Breast epithelium (tissue), 4 donors: Measurements from ENCODE around the gene ZNF831. TPM values are rescaled to one million over a fixed set of nuclear protein-coding genes. Genes with fewer than 3 reads are reported as not detected.

Experiments used
- DNase-seq, 2 donors: peaks; one replicate each; pipeline ENCODE4 v3.0.0-alpha.2; 2019; ENCODE audit warnings: low spot score in 2 of 2
- H3K27ac ChIP-seq, 2 donors: fragments of 200-600 bp; sonication (generic) in 1 of 2; one replicate each; pipeline ENCODE4 v1.5.1; 2016 to 2019; ENCODE audit warnings: mild to moderate bottlenecking in 1 of 2
- H3K27me3 ChIP-seq, 2 donors: fragments of 200-600 bp; sonication (generic) in 1 of 2; one replicate each; pipeline versions ENCODE4 v1.5.1 to v1.6.0; 2017 to 2019; ENCODE audit warnings: control low read depth in 1 of 2, mild to moderate bottlenecking in 1 of 2
- H3K36me3 ChIP-seq: fragments of 200-600 bp; one replicate; pipeline ENCODE4 v1.5.1; 2019
- H3K4me1 ChIP-seq, 2 donors: fragments of 200-600 bp; sonication (generic); one replicate each; pipeline ENCODE4 v1.5.1; 2016 to 2019; ENCODE audit warnings: control low read depth in 1 of 2
- H3K4me3 ChIP-seq, 3 donors: fragments of 200-600 bp; sonication (generic); 1 replicate in 2 of 3; 2 replicates in 1 of 3; pipeline ENCODE4 v1.5.1; 2016 to 2019; ENCODE audit warnings: mild to moderate bottlenecking in 3 of 3, moderate library complexity in 2 of 3
- H3K9me3 ChIP-seq, 2 donors: fragments of 200-600 bp; sonication (generic) in 1 of 2; one replicate each; pipeline ENCODE4 v1.5.1; 2016 to 2019; ENCODE audit warnings: control low read depth in 1 of 2
- CTCF ChIP-seq, 3 donors: fragments of 450-650 bp; IDR thresholded peaks; one replicate each; pipeline ENCODE4 v1.5.1; 2016 to 2017; ENCODE audit warnings: antibody characterized with exemption in 3 of 3, mild to moderate bottlenecking in 3 of 3, moderate library complexity in 3 of 3
- POLR2A ChIP-seq: fragments of 450-650 bp; IDR thresholded peaks from one replicate; pipeline ENCODE4 v1.6.1; 2016; ENCODE audit warnings: antibody characterized with exemption, mild to moderate bottlenecking, moderate library complexity
- POLR2AphosphoS5 ChIP-seq, 3 donors: sonication (generic); formaldehyde crosslinking; IDR thresholded peaks; one replicate each; pipeline ENCODE4 v1.6.1; 2017; ENCODE audit warnings: antibody characterized with exemption in 3 of 3
- intact Hi-C: fragments of 100-400 bp; cut with DNase I; formaldehyde crosslinking; loops from one replicate; pipeline ENCODE4 v1.15.1; 2023; ENCODE audit warnings: low total_unique reads
- total RNA-seq, 3 donors: library from RNA; depleted of rRNA; stranded (reverse); fragments of >200 nt; gene quantifications; one replicate each; pipeline ENCODE4 v1.1.0, GENCODE V29; 2016

Gene ZNF831
- total RNA-seq, 3 donors from 2014 or later: 0.48 to 1.6 (median 1.2) TPM

- intact Hi-C loops: no loop called here
Measured at GRCh38 chr20:59124296-59125029, 39.2 kb upstream of the ZNF831 start.

GRCh38 chr20:59125332-59125731, 38.3 kb upstream of the ZNF831 start:
- no peaks in the 10 kb centered on the region for H3K36me3 ChIP-seq
- H3K9me3 ChIP-seq: no peaks in the 10 kb centered on the region
- no peaks in the 10 kb centered on the region for H3K4me1 ChIP-seq
- DNase-seq: no peak
- TF ChIP-seq POLR2AphosphoS5 (IDR thresholded peaks at IDR 0.05) (no peak), POLR2A (no peak), CTCF (IDR thresholded peaks at IDR 0.05) (no peak)
- intact Hi-C loops: no loop called here
- no peaks in the 10 kb centered on the region for H3K27me3 ChIP-seq
- no peak overlapping the region for H3K27ac ChIP-seq
- H3K4me3 ChIP-seq: no peak overlapping the region

More at GRCh38 chr20:59124296-59125029, 39.2 kb upstream of the ZNF831 start:
- Histone ChIP-seq H3K27me3 (no peaks in the 10 kb centered on the region), H3K4me1 (no peaks in the 10 kb centered on the region), H3K9me3 (no peaks in the 10 kb centered on the region), H3K27ac (no peak overlapping the region), H3K4me3 (no peak overlapping the region), H3K36me3 (no peaks in the 10 kb centered on the region)
- no peak for DNase-seq
- no peak for TF ChIP-seq POLR2A
- no peak for TF ChIP-seq CTCF (IDR thresholded peaks at IDR 0.05)
- TF ChIP-seq POLR2AphosphoS5 (IDR thresholded peaks at IDR 0.05): no peak

- Histone ChIP-seq H3K4me3 (no peak overlapping the region), H3K36me3 (no peaks in the 10 kb centered on the region), H3K27ac (no peak overlapping the region), H3K4me1 (no peaks in the 10 kb centered on the region), H3K27me3 (no peaks in the 10 kb centered on the region), H3K9me3 (no peaks in the 10 kb centered on the region)
- DNase-seq: no peak
- intact Hi-C loops: no loop called here
- no peak for TF ChIP-seq POLR2A
- no peak for TF ChIP-seq CTCF (IDR thresholded peaks at IDR 0.05)
- TF ChIP-seq POLR2AphosphoS5 (IDR thresholded peaks at IDR 0.05): no peak
Measured at GRCh38 chr20:59125836-59126235, 37.8 kb upstream of the ZNF831 start.

GRCh38 chr20:59127839-59128238, 35.8 kb upstream of the ZNF831 start:
- intact Hi-C loops: no loop called here
- no peaks in the 10 kb centered on the region for H3K27me3 ChIP-seq

More at GRCh38 chr20:59127839-59128238, 35.8 kb upstream of the ZNF831 start:
- no peaks in the 10 kb centered on the region for H3K36me3 ChIP-seq
- no peak for DNase-seq
- no peak overlapping the region for H3K27ac ChIP-seq
- no peaks in the 10 kb centered on the region for H3K9me3 ChIP-seq
- H3K4me3 ChIP-seq: no peak overlapping the region
- H3K4me1 ChIP-seq: no peaks in the 10 kb centered on the region
- TF ChIP-seq CTCF (IDR thresholded peaks at IDR 0.05) (no peak), POLR2A (no peak), POLR2AphosphoS5 (IDR thresholded peaks at IDR 0.05) (no peak)
